Astrocyte (in vitro differentiated cells and primary cell): ENCODE results near the gene ZC3H12A. TPM values are rescaled to one million over a fixed set of nuclear protein-coding genes. Genes with fewer than 3 reads are reported as not detected.

Experiments
- DNase-seq: peaks from one replicate; pipeline ENCODE4 v3.0.0-alpha.2; 2010; ENCODE audit warnings: low read depth
- FAIRE-seq: peaks from 2 replicates; lab custom pipeline; 2011; peaks lifted over from hg19 to GRCh38; lab: Jason Lieb, UNC
- H2AFZ ChIP-seq: 2 replicates; pipeline ENCODE4 v1.6.0; 2012; ENCODE audit warnings: low read depth, low read length, inconsistent platforms
- H3K27ac ChIP-seq: 2 replicates; pipeline ENCODE4 v1.5.1; 2011; ENCODE audit warnings: low read depth, low read length, inconsistent platforms
- H3K27me3 ChIP-seq: 2 replicates; pipeline ENCODE4 v1.6.0; 2011; ENCODE audit warnings: low read length, inconsistent platforms; ENCODE audit not compliant: insufficient read depth
- H3K36me3 ChIP-seq: 2 replicates; pipeline ENCODE4 v1.5.1; 2011; ENCODE audit warnings: low read length, inconsistent platforms; ENCODE audit not compliant: insufficient read depth
- H3K4me1 ChIP-seq: 2 replicates; pipeline ENCODE4 v1.5.1; 2011; ENCODE audit warnings: low read length, inconsistent platforms; ENCODE audit not compliant: insufficient read depth
- H3K4me2 ChIP-seq: 2 replicates; pipeline ENCODE4 v1.6.0; 2012; ENCODE audit warnings: low read length, inconsistent platforms
- H3K4me3 ChIP-seq: 2 replicates; pipeline ENCODE4 v1.5.1; 2011; ENCODE audit warnings: low read depth, mild to moderate bottlenecking, low read length, inconsistent platforms; ENCODE audit not compliant: insufficient read depth
- H3K79me2 ChIP-seq: 2 replicates; pipeline ENCODE4 v1.6.0; 2012; ENCODE audit warnings: mild to moderate bottlenecking, low read length, inconsistent platforms; ENCODE audit not compliant: insufficient read depth
- H3K9ac ChIP-seq: 2 replicates; pipeline ENCODE4 v1.6.0; 2012; ENCODE audit warnings: mild to moderate bottlenecking, low read length, inconsistent platforms
- H3K9me3 ChIP-seq: 2 replicates; pipeline ENCODE4 v1.5.1; 2012; ENCODE audit warnings: low read depth, mild to moderate bottlenecking, low read length, inconsistent platforms; ENCODE audit not compliant: insufficient read depth
- H4K20me1 ChIP-seq: 2 replicates; pipeline ENCODE4 v1.6.0; 2012; ENCODE audit warnings: low read length, inconsistent platforms; ENCODE audit not compliant: insufficient read depth
- H3K27ac Mint-ChIP-seq: one replicate; pipeline ENCODE4 v1.8.0; 2021; ENCODE audit warnings: mild to moderate bottlenecking, mixed read lengths; ENCODE audit not compliant: unreplicated experiment
- H3K27me3 Mint-ChIP-seq: one replicate; pipeline ENCODE4 v1.8.0; 2021; ENCODE audit warnings: low read depth, mixed read lengths; ENCODE audit not compliant: unreplicated experiment
- H3K36me3 Mint-ChIP-seq: one replicate; pipeline ENCODE4 v1.8.0; 2021; ENCODE audit warnings: low read depth, mixed read lengths; ENCODE audit not compliant: unreplicated experiment
- H3K4me1 Mint-ChIP-seq: one replicate; pipeline ENCODE4 v1.8.0; 2021; ENCODE audit warnings: low read depth, mixed read lengths; ENCODE audit not compliant: unreplicated experiment
- H3K4me3 Mint-ChIP-seq: one replicate; pipeline ENCODE4 v1.8.0; 2021; ENCODE audit warnings: mild to moderate bottlenecking, moderate library complexity, mixed read lengths; ENCODE audit not compliant: unreplicated experiment
- H3K9me3 Mint-ChIP-seq: one replicate; pipeline ENCODE4 v1.8.0; 2021; ENCODE audit warnings: mild to moderate bottlenecking, mixed read lengths; ENCODE audit not compliant: unreplicated experiment
- EZH2 ChIP-seq: IDR thresholded peaks from 2 replicates; pipeline ENCODE4 v1.6.1; 2012; ENCODE audit warnings: mild to moderate bottlenecking, low read length, inconsistent platforms; ENCODE audit not compliant: insufficient read depth
- total RNA-seq: library from RNA; stranded (reverse); gene quantifications from 2 replicates; pipeline ENCODE4 v1.2.1, GENCODE V29; 2021
- TF ChIP-seq, protein P1 (sequence below): IDR thresholded peaks from 2 replicates; pipeline ENCODE4 v1.5.1; 2011; ENCODE audit warnings: low read depth, mild to moderate bottlenecking, inconsistent platforms, low read length, moderate library complexity; ENCODE audit not compliant: insufficient read depth

The ZC3H12A gene
- total RNA-seq, 1 donor from 2014 or later, result 12.1 TPM

GRCh38 chr1:37509181-37509580 is 34.8 kb downstream of the ZC3H12A start:
- Mint-ChIP-seq H3K27me3 (no peaks in the 10 kb centered on the region), H3K4me3 (no peak overlapping the region), H3K27ac (no peak overlapping the region), H3K36me3 (peaks cover 2% of the 10 kb centered on the region), H3K4me1 (peaks cover 5% of the 10 kb centered on the region), H3K9me3 (no peaks in the 10 kb centered on the region)
- peak; percentile 36 for DNase-seq
- Histone ChIP-seq H3K9ac (no peak overlapping the region), H3K27me3 (no peaks in the 10 kb centered on the region), H3K4me1 (peaks cover 8% of the 10 kb centered on the region), H3K36me3 (peaks cover 39% of the 10 kb centered on the region), H3K27ac (no peak overlapping the region), H4K20me1 (peaks cover 33% of the 10 kb centered on the region), H3K4me2 (no peak overlapping the region), H3K4me3 (no peak overlapping the region), H3K79me2 (peaks cover 55% of the 10 kb centered on the region), H3K9me3 (no peaks in the 10 kb centered on the region), H2AFZ (no peak overlapping the region)
- peak; percentile 34 for FAIRE-seq
- TF ChIP-seq, protein P1, sequence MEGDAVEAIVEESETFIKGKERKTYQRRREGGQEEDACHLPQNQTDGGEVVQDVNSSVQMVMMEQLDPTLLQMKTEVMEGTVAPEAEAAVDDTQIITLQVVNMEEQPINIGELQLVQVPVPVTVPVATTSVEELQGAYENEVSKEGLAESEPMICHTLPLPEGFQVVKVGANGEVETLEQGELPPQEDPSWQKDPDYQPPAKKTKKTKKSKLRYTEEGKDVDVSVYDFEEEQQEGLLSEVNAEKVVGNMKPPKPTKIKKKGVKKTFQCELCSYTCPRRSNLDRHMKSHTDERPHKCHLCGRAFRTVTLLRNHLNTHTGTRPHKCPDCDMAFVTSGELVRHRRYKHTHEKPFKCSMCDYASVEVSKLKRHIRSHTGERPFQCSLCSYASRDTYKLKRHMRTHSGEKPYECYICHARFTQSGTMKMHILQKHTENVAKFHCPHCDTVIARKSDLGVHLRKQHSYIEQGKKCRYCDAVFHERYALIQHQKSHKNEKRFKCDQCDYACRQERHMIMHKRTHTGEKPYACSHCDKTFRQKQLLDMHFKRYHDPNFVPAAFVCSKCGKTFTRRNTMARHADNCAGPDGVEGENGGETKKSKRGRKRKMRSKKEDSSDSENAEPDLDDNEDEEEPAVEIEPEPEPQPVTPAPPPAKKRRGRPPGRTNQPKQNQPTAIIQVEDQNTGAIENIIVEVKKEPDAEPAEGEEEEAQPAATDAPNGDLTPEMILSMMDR, result peak; percentile 33
- TF ChIP-seq EZH2, result no peak

GRCh38 chr1:37513795-37514349 is 39.5 kb downstream of the ZC3H12A start:
- peaks cover 1% of the 10 kb centered on the region for H3K36me3 Mint-ChIP-seq
- peaks cover 20% of the 10 kb centered on the region for H4K20me1 ChIP-seq
- FAIRE-seq, result no peak
- TF ChIP-seq, protein P1, result no peak
- TF ChIP-seq EZH2, result no peak
- H3K79me2 ChIP-seq, result peaks cover 36% of the 10 kb centered on the region
- H2AFZ ChIP-seq, result no peak overlapping the region
- peak overlapping the region; percentile 96 for H3K4me3 Mint-ChIP-seq
- no peaks in the 10 kb centered on the region for H3K9me3 Mint-ChIP-seq
- no peaks in the 10 kb centered on the region for H3K9me3 ChIP-seq
- H3K27ac ChIP-seq, result peak overlapping the region; percentile 92
- H3K27ac Mint-ChIP-seq, result peak overlapping the region; percentile 84
- H3K4me2 ChIP-seq, result peak overlapping the region; percentile 91
- peak overlapping the region; percentile 85 for H3K4me3 ChIP-seq
- H3K36me3 ChIP-seq, result peaks cover 20% of the 10 kb centered on the region
- H3K9ac ChIP-seq, result peak overlapping the region; percentile 92
- peaks cover 13% of the 10 kb centered on the region for H3K4me1 ChIP-seq
- no peak for DNase-seq
- no peaks in the 10 kb centered on the region for H3K27me3 Mint-ChIP-seq
- H3K27me3 ChIP-seq, result no peaks in the 10 kb centered on the region
- H3K4me1 Mint-ChIP-seq, result peaks cover 8% of the 10 kb centered on the region
